Cortex of kidney (tissue), 1 donor: ENCODE data around the gene TOR1AIP1.

ENCODE experiments used
- DNase-seq: peaks from one replicate; lab custom pipeline; 2025; lab: John Stamatoyannopoulos, UW

TOR1AIP1 gene

GRCh38 chr1:179883040-179883744 is 1.1 kb downstream of the TOR1AIP1 start:
- DNase-seq, result no peak

DNA sequence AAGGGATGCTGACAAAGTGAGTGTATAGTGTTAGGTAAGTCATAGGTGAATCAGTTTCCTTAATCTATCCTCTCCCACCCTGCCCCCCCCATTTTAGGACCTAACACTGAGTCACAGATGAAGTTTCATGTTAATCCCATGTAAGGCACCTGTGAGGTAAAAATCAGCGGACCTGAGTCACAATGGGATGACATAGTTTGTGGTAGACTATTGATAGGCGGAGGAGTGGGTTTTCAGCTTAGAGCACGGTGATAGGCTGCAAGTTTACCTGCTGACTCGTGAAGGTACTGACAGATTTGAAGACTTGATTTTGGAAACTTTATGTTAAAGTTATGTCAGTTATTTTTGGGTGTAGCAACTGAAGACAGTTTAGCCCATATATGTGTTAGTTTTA is 1.7 kb downstream of the TOR1AIP1 start:
- DNase-seq, result no peak

- no peak for DNase-seq
These were observed 6.0 kb downstream of the TOR1AIP1 start for GRCh38 chr1:179888071-179888470.

DNA sequence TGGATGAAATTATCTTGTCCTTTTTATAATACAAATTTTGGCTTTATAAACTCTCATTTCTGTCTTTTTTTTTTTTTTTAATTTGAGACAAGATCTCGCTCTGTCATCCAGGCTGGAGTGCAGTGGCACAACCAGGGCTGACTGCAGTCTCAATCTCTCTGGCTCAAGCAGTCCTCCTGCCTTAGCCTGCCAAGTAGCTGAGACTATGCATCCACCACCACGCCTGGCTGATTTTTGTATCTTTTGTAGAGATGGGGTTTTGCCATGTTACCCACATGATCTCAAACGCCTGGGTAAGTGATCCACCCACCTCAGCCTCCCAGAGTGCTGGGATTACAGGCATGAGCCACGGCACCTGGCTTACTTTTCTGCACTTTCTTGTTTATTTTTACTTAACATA is 7.5 kb downstream of the TOR1AIP1 start:
- no peak for DNase-seq

GRCh38 chr1:179910934-179911333 is 28.8 kb downstream of the TOR1AIP1 start:
- no peak for DNase-seq

DNA sequence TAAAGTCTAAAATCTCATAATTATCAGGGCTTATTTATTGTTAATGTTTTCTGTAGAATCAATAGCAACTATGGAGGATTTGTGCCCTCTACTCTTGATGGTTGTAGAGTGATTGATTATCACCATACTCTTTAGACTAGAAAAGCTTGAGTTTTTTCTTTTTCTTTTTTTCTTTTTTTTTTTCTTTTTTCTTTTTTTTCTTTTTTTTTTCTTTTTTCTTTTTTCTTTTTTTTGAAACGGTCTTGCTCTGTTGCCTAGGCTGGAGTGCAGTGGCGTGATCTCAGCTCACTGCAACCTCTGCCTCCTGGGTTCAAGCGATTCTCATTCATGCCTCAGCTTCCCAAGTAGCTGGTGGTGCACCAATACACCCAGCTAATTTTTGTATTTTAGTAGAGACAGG is 29.7 kb downstream of the TOR1AIP1 start:
- DNase-seq, result no peak

DNA sequence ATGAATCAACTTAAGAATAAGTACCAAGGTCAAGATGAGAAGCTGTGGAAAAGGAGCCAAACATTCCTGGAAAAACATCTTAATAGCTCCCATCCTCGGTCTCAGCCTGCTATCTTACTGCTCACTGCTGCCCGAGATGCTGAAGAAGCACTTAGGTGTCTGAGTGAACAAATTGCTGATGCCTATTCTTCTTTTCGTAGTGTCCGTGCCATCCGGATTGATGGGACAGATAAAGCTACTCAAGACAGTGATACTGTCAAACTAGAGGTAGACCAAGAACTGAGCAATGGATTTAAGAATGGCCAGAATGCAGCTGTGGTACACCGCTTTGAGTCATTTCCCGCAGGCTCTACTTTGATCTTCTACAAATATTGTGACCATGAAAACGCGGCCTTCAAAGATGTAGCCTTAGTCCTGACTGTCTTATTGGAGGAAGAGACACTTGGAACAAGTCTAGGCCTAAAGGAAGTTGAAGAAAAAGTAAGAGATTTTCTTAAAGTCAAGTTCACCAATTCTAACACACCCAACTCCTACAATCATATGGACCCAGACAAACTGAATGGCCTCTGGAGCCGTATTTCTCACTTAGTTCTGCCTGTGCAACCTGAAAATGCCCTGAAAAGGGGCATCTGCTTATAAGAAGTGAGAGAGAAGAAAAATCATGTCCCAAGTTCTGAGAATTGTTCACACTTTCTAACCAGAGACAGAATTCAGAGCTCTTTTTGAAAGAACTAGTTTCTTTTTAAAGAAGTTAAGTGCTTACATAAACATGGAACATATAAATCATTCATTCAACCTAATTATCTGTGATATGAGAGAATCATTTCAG is 35.7 kb downstream of the TOR1AIP1 start:
- no peak for DNase-seq

DNA sequence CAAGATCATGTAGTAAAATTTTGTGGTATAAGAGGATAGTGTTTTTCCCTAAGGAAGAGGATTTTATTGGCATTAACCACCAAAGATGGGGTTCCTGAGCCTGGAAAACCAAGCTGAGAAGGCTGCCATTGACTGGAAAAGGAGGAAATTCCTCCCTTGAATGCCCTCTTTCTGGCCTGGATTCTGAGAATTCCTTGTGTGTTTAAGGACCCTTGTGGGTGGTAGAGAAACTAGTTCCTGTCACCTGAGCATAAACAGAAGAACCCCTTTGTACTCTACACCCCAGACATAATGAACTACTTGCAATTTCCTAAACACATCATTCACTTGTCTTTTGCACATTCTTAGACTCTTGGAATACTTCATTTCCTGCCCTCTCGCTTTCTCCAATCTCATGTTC is 39.4 kb downstream of the TOR1AIP1 start:
- DNase-seq, result no peak

DNA sequence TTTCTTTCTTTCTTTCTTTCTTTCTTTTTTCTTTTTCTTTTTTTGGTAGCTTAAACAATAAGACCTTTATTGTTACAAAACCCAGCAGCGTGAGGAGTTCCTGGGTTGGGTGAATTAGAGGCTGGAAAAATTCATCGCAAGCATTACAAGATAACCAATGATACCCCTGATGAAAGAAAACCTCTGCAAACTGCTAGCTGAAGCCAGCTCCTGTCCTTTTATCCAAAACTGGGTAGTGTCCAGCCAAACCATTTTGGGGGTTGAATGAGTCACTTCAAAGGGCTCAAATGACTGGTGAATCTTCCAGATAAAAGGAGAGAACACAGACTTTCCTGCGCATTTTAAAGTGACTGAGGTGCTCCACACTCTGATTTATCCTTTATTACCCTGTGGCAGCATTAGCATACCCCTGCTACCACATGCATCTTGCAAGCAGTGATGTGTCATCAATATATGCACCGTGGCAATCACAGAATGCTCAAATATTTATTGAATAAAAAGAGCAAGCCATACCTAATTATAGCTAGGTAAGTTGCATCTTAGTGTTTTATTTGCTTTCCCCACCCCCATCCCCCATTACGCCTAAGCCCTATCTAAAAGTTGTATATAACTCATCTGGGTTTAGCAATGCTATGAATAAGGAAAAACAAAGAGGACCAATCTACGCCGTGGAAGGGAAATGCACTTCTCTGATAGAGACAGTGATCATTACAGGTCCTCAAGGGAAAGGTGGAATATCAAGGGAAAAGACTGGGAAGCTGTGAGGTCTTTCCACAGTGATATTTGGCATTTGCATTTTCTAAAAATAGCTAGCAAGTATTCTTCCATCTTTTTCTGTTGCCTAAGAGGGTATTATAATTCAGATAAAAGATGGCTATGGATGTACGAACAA is 40.1 kb downstream of the TOR1AIP1 start:
- no peak for DNase-seq

DNA sequence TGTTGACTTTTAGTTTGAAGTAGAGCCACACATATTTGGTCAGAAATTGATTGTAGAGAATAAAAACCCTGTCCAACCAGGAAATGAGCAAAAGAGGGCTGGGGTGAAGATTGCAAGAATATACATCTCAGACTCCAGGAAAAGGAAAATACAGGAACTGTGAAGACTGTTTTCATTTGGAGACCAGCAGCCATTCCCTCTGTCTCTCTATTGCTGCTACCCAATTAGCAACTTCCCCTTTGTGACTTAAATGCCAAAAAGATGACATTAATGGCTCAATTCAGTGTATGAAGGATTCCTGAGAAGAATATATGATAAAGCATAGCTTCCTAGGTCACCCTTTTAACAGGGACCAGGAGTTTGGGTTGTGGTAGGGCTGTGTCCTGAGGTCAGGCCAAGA is 40.9 kb downstream of the TOR1AIP1 start:
- no peak for DNase-seq

DNA sequence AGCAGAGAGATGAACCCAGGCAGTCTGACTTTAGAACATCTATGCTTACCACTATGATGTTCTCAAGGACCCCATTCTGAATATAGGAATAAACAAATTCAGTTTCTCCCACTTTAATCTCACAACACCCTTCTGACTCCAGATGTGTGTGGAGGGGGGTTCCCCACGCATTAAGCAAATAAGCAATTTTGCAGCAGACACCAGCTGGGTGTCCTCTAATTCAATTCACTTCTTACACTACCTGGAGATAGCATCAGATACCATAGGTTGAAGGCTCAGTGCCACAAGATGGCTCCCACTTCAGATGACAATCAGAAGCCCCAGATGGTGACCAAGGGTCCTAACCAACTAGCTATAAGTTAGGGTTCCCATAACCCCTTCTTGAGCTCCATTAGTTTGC is 42.2 kb downstream of the TOR1AIP1 start:
- no peak for DNase-seq

GRCh38 chr1:179925302-179925701 is 43.2 kb downstream of the TOR1AIP1 start:
- DNase-seq, result no peak

DNA sequence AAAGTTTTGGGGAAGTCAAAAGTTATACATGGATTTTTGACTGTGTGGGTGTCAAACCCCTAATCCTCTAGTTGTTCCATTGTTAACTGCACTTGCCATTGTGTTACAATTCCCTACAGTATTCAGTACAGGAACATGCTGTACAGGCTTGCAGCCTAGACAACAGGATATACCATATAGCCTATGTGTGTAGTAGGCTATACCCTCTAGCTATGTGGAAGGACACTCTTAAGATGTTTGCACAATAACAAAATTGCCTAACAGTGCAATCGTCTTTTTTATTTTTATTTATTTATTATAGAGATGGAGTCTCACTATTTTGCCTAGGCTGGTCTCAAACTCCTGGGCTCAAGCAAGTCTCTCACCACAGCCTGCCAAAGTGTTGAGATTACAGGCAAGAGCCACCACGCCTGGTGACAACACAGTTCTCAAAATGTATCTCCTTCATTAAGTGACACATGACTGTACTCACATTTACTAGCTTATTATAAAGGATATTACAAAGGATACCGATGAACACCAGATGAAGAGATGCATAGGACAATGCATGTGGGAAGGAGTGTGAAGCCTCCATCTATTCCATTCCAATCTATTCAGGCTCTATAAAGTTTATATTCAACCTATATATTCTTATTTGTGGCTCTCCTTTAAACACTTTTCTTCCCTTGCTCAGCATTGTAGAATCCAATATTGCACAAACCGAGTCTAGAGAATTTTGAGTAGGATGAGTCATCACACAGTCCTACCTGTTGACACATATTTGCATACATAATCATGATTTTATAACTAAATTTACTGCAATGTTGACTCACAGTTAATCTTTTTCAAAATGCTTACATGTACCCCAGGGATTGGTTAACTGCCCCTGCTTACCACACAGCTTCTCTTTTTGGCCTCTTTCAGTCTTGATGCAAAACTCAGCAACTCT is 44.1 kb downstream of the TOR1AIP1 start:
- DNase-seq, result no peak

GRCh38 chr1:179926850-179927205 is 44.7 kb downstream of the TOR1AIP1 start:
- no peak for DNase-seq

- DNase-seq, result no peak
These were observed 48.1 kb downstream of the TOR1AIP1 start for GRCh38 chr1:179929955-179930798.

- no peak for DNase-seq
These were observed 48.8 kb downstream of the TOR1AIP1 start for GRCh38 chr1:179930867-179931266.

DNA sequence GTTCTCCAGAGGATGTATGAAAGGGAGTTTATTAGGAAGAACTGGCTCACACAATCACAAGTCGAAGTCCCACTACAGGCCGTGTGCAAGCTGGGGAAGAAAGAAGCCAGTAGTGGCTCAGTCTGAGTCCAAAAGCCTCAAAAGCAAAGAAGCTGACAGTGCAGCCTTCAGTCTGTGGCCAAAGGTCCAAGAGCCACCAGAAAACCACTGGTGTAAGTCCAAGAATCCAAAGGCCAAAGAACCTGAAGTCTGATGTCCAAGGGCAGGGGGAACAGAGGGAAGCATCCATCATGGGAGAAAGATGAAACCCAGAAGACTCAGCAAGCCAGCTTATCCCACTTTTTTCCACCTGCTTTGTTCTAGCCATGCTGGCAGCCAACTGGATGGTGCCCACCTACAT is 51.1 kb downstream of the TOR1AIP1 start:
- no peak for DNase-seq

DNA sequence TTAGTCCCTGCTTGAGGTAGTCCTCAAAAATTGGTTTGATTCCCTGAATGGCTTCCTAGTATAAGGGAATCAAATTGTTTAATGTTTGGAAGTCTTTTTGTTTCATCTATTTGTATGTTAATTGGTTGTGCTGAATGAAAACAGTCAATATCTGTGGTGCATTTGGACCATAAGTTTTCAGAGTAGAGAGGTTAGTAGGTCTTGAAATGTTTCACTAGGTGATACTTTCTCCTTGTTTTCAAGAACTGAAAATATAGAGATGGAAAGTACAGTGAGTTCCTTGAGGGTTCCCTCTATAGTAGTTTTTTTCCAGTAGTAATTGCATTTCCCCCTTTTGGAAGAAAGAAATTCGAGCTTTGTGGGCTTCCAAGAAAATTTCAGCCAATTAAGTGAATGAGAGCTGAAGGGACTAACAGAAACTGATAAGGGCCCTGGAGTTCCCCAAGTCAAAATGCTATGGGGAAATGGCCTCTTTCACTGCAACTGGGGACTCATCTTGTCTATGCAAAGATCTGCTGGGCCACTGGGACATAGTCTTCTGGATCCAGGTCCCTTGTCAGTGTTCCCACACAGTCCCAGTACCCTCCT is 53.9 kb downstream of the TOR1AIP1 start:
- no peak for DNase-seq

- DNase-seq, result no peak
These were observed 55.7 kb downstream of the TOR1AIP1 start for GRCh38 chr1:179937668-179938254.

- DNase-seq, result no peak
These were observed 56.7 kb downstream of the TOR1AIP1 start for GRCh38 chr1:179938752-179939151.
